ENCODE data around the gene PARN.
"Not testable (repeated sequence)": the region's sequence is repeated elsewhere in the genome, so short reads cannot be mapped to it uniquely, and the experiment has no call there.

PARN gene

GRCh38 chr16:14635395-14636165 lies 5.5 kb upstream of the PARN start:
- TF ChIP-seq CTCF (conservative IDR thresholded peaks at IDR 0.05; ENCODE audit: low read depth, low read length): no peak
- no peaks in the 10 kb centered on the region for H3K27me3 ChIP-seq (ENCODE audit: insufficient read depth, low read depth)
- no peak overlapping the region for H2AFZ ChIP-seq (ENCODE audit: low read depth)
- no peak overlapping the region for H3K4me2 ChIP-seq
- no peak overlapping the region for H3K4me3 ChIP-seq (IDR thresholded peaks at IDR 0.05; ENCODE audit: insufficient read depth, low read depth, low read length)
- peaks cover 12% of the 10 kb centered on the region for H4K20me1 ChIP-seq (ENCODE audit: insufficient read depth)
- H3K36me3 ChIP-seq (ENCODE audit: insufficient read depth): no peaks in the 10 kb centered on the region
- peaks cover 78% of the 10 kb centered on the region for H3K79me2 ChIP-seq (ENCODE audit: insufficient read depth, low read depth)
- peaks cover 23% of the 10 kb centered on the region for H3K4me1 ChIP-seq (ENCODE audit: low read depth, poor library complexity, severe bottlenecking)
- H3K27ac ChIP-seq: no peak overlapping the region
- no peak overlapping the region for H3K9ac ChIP-seq

GRCh38 chr16:14634389-14634725 lies 4.3 kb upstream of the PARN start:
- TF ChIP-seq CTCF (conservative IDR thresholded peaks at IDR 0.05; ENCODE audit: low read depth, low read length): no peak
- H3K4me1 ChIP-seq (ENCODE audit: low read depth, poor library complexity, severe bottlenecking): peaks cover 27% of the 10 kb centered on the region
- no peak overlapping the region for H3K9ac ChIP-seq
- peak overlapping the region; percentile 87; the same call in 1 of the 2 replicates for H3K4me2 ChIP-seq
- no peaks in the 10 kb centered on the region for H3K36me3 ChIP-seq (ENCODE audit: insufficient read depth)
- H3K4me3 ChIP-seq (IDR thresholded peaks at IDR 0.05; ENCODE audit: insufficient read depth, low read depth, low read length): no peak overlapping the region
- no peaks in the 10 kb centered on the region for H3K27me3 ChIP-seq (ENCODE audit: insufficient read depth, low read depth)
- peaks cover 12% of the 10 kb centered on the region for H4K20me1 ChIP-seq (ENCODE audit: insufficient read depth)
- H2AFZ ChIP-seq (ENCODE audit: low read depth): no peak overlapping the region
- H3K27ac ChIP-seq: no peak overlapping the region
- peaks cover 67% of the 10 kb centered on the region for H3K79me2 ChIP-seq (ENCODE audit: insufficient read depth, low read depth)

- Histone ChIP-seq H3K9ac (peak within 1 kb of the TSS; percentile 80), H3K4me2 (peak within 1 kb of the TSS; percentile 87), H3K4me3 (IDR thresholded peaks at IDR 0.05; ENCODE audit: insufficient read depth, low read depth, low read length) (no peak within 1 kb of the TSS), H3K27me3 (ENCODE audit: insufficient read depth, low read depth) (no peaks in the 10 kb centered on the region), H2AFZ (ENCODE audit: low read depth) (peak within 1 kb of the TSS; percentile 66), H3K79me2 (ENCODE audit: insufficient read depth, low read depth) (peaks cover 64% of the 10 kb centered on the region), H3K4me1 (ENCODE audit: low read depth, poor library complexity, severe bottlenecking) (peaks cover 33% of the 10 kb centered on the region), H3K27ac (peak within 1 kb of the TSS; percentile 51), H3K36me3 (ENCODE audit: insufficient read depth) (no peaks in the 10 kb centered on the region), H4K20me1 (ENCODE audit: insufficient read depth) (peaks cover 12% of the 10 kb centered on the region)
- TF ChIP-seq CTCF (conservative IDR thresholded peaks at IDR 0.05; ENCODE audit: low read depth, low read length): no peak
Measured at GRCh38 chr16:14632693-14633569, 2.9 kb upstream of the PARN start, which contains the start of gene BFAR. TSS of gene BFAR (plus strand) at chr16:14632951. CDS start at chr16:14644347, 11,396 bp downstream.

GRCh38 chr16:14630620-14631330 lies 715 bp upstream of the PARN start:
- Histone ChIP-seq H3K4me1 (ENCODE audit: low read depth, poor library complexity, severe bottlenecking) (peaks cover 33% of the 10 kb centered on the region), H2AFZ (ENCODE audit: low read depth) (peak overlapping the region; percentile 75), H3K79me2 (ENCODE audit: insufficient read depth, low read depth) (peaks cover 42% of the 10 kb centered on the region), H4K20me1 (ENCODE audit: insufficient read depth) (peaks cover 12% of the 10 kb centered on the region), H3K9ac (peak overlapping the region; percentile 87; the same call in 1 of the 2 replicates), H3K4me2 (peak overlapping the region; percentile 56), H3K27ac (peak overlapping the region; percentile 70)
- H3K27me3 ChIP-seq (ENCODE audit: insufficient read depth, low read depth); H3K4me3 ChIP-seq (IDR thresholded peaks at IDR 0.05; ENCODE audit: insufficient read depth, low read depth, low read length); H3K36me3 ChIP-seq (ENCODE audit: insufficient read depth): not testable (repeated sequence)

Measured in KMS-11 (cell line).